ENCODE data around the gene BTN2A1. TPM values are rescaled to one million over a fixed set of nuclear protein-coding genes. Genes with fewer than 3 reads are reported as not detected.

Gene BTN2A1
- total RNA-seq, 1 experiment from 2014 or later: 11.2 TPM

DNA sequence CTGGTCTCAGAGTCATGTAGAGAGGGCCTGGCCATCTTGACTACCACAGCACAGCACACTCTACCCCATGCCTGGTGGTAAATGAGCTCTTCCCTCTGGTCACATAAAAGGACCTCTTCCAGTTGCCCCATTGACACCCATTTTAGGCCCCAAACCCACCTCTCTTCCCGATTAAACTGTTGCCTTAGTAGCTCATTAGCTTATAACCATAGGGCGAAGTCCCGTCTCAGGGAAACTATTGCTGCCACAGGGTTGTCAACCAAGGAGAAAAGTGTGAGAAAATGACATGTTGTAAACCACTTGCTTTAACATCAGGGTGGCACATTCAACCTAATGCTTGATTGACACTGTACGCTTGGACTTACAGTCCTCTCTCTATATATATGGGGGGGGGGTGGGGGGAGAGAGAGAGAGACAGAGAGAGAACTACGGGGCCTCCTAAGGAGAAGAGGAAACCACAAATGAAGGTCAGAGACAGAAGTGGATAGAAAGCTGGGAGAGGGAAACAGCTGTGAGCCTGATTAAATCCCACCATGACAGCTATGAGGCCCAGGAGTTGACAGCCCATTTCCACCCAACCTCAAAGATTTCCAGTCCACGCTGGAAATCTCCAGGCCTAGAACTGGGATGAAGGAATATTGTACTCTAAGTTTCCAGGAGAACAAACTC lies 27.5 kb downstream of the BTN2A1 start:
- TF ChIP-seq JUND (IDR thresholded peaks at IDR 0.05) (no peak), CEBPB (IDR thresholded peaks at IDR 0.05; ENCODE audit: low read depth) (no peak), POLR2A (IDR thresholded peaks at IDR 0.05; ENCODE audit: borderline replicate concordance, extremely low read depth, insufficient read depth, insufficient read length) (no peak), POLR2AphosphoS5 (IDR thresholded peaks at IDR 0.05; ENCODE audit: low read depth, low read length) (no peak), ZNF274 (IDR thresholded peaks at IDR 0.05; ENCODE audit: low read depth, low read length) (no peak), RAD21 (IDR thresholded peaks at IDR 0.05; ENCODE audit: low read depth) (no peak), EZH2 (IDR thresholded peaks at IDR 0.05) (no peak), ZFX (IDR thresholded peaks at IDR 0.05) (no peak), TCF7L2 (IDR thresholded peaks at IDR 0.05; ENCODE audit: borderline replicate concordance, extremely low read depth, insufficient read depth, insufficient read length) (no peak), EGR1 (IDR thresholded peaks at IDR 0.05; ENCODE audit: low read depth) (no peak), SIN3A (IDR thresholded peaks at IDR 0.05; ENCODE audit: low read depth) (no peak), CBX3 (IDR thresholded peaks at IDR 0.05; ENCODE audit: low read depth) (no peak), YY1 (IDR thresholded peaks at IDR 0.05; ENCODE audit: extremely low read depth, insufficient replicate concordance, low read depth, low read length) (no peak), EZH2phosphoT487 (IDR thresholded peaks at IDR 0.05; ENCODE audit: borderline replicate concordance) (no peak)
- TF ChIP-seq, protein P1, sequence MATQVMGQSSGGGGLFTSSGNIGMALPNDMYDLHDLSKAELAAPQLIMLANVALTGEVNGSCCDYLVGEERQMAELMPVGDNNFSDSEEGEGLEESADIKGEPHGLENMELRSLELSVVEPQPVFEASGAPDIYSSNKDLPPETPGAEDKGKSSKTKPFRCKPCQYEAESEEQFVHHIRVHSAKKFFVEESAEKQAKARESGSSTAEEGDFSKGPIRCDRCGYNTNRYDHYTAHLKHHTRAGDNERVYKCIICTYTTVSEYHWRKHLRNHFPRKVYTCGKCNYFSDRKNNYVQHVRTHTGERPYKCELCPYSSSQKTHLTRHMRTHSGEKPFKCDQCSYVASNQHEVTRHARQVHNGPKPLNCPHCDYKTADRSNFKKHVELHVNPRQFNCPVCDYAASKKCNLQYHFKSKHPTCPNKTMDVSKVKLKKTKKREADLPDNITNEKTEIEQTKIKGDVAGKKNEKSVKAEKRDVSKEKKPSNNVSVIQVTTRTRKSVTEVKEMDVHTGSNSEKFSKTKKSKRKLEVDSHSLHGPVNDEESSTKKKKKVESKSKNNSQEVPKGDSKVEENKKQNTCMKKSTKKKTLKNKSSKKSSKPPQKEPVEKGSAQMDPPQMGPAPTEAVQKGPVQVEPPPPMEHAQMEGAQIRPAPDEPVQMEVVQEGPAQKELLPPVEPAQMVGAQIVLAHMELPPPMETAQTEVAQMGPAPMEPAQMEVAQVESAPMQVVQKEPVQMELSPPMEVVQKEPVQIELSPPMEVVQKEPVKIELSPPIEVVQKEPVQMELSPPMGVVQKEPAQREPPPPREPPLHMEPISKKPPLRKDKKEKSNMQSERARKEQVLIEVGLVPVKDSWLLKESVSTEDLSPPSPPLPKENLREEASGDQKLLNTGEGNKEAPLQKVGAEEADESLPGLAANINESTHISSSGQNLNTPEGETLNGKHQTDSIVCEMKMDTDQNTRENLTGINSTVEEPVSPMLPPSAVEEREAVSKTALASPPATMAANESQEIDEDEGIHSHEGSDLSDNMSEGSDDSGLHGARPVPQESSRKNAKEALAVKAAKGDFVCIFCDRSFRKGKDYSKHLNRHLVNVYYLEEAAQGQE (IDR thresholded peaks at IDR 0.05; ENCODE audit: low read depth): no peak
- TF ChIP-seq, protein P2, sequence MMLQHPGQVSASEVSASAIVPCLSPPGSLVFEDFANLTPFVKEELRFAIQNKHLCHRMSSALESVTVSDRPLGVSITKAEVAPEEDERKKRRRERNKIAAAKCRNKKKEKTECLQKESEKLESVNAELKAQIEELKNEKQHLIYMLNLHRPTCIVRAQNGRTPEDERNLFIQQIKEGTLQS (IDR thresholded peaks at IDR 0.05): no peak
- TF ChIP-seq, protein P3, sequence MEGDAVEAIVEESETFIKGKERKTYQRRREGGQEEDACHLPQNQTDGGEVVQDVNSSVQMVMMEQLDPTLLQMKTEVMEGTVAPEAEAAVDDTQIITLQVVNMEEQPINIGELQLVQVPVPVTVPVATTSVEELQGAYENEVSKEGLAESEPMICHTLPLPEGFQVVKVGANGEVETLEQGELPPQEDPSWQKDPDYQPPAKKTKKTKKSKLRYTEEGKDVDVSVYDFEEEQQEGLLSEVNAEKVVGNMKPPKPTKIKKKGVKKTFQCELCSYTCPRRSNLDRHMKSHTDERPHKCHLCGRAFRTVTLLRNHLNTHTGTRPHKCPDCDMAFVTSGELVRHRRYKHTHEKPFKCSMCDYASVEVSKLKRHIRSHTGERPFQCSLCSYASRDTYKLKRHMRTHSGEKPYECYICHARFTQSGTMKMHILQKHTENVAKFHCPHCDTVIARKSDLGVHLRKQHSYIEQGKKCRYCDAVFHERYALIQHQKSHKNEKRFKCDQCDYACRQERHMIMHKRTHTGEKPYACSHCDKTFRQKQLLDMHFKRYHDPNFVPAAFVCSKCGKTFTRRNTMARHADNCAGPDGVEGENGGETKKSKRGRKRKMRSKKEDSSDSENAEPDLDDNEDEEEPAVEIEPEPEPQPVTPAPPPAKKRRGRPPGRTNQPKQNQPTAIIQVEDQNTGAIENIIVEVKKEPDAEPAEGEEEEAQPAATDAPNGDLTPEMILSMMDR (IDR thresholded peaks at IDR 0.05 in 2 of 3, conservative IDR thresholded peaks at IDR 0.05 in 1 of 3; ENCODE audit: borderline replicate concordance in 1 of 3, insufficient read depth in 1 of 3, low read depth in 2 of 3, low read length in 2 of 3): no peak
- Histone ChIP-seq H3K27me3 (ENCODE audit: insufficient read depth, low read length) (no peaks in the 10 kb centered on the region), H3K9me2 (ENCODE audit: insufficient read depth) (no peaks in the 10 kb centered on the region), H3K4me3 (replicated peaks in 1 of 2; ENCODE audit: low read depth in 1 of 2, low read length in 2 of 2) (no peak overlapping the region), H4K20me1 (ENCODE audit: insufficient read depth) (no peaks in the 10 kb centered on the region), H2AFZ (ENCODE audit: low read depth, low read length, poor library complexity, severe bottlenecking) (no peak overlapping the region), H3K36me3 (ENCODE audit: control insufficient read depth in 1 of 2, insufficient read depth in 2 of 2, low read length in 2 of 2) (no peaks in the 10 kb centered on the region), H3K4me2 (ENCODE audit: low read length) (no peak overlapping the region), H3K27ac (ENCODE audit: low read depth, low read length) (no peak overlapping the region), H3K9me3 (ENCODE audit: control insufficient read depth in 1 of 2, insufficient read depth in 1 of 2, low read depth in 1 of 2, low read length in 2 of 2) (peaks cover 0 to 3% of the 10 kb centered on the region in 2 experiments; a peak in 1 of 4 replicates), H3K9ac (ENCODE audit: low read length) (no peak overlapping the region), H3K79me2 (ENCODE audit: insufficient read depth, low read length) (no peaks in the 10 kb centered on the region), H3K4me1 (ENCODE audit: control insufficient read depth in 1 of 2, insufficient read depth in 2 of 2, low read length in 2 of 2) (no peaks in the 10 kb centered on the region)
- CTCF ChIA-PET: no interaction called here
- POLR2A ChIA-PET: no interaction called here
- ATAC-seq: no peak
- intact Hi-C loops (cut with micrococcal nuclease): no loop called here
- DNase-seq (ENCODE audit: low read depth, low spot score): no peak
- no TSS peak for BruUV-seq (replicated peaks)
- RAD21 ChIA-PET (ENCODE audit: low non-redundant PET in 1 of 2, low total read pairs in 2 of 2, uncharacterized antibody in 2 of 2, unreplicated experiment in 2 of 2): no interaction called here
